CD4-positive, alpha-beta T cell (primary cell): ENCODE measurements around the gene ANKLE1. TPM values are rescaled to one million over a fixed set of nuclear protein-coding genes. Genes with fewer than 3 reads are reported as not detected.

Source experiments
- ATAC-seq: fragments of 200-7000 bp; cut with Tn5 transposase; one replicate; pipeline ENCODE4 v1.10.0; 2022; ENCODE audit warnings: mild to moderate bottlenecking; ENCODE audit not compliant: poor library complexity
- CTCF ChIA-PET: fragments of 350-600 bp; sonication (Branson Sonifier 250); formaldehyde crosslinking; loops from one replicate; lab custom pipeline; 2021; ENCODE audit warnings: antibody characterized with exemption, inconsistent platforms; lab: Charles Lee
- POLR2A ChIA-PET: fragments of 350-600 bp; sonication (Branson Sonifier 250); formaldehyde crosslinking; loops from one replicate; lab custom pipeline; 2021; ENCODE audit warnings: antibody characterized with exemption, inconsistent platforms; lab: Charles Lee
- DNase-seq, 14 experiments: peaks; one replicate each; pipeline ENCODE4 v3.0.0-alpha.2; 2013 to 2020; ENCODE audit warnings: mixed read lengths in 2 of 14
- H3K27ac ChIP-seq, 2 donors: one replicate each; pipeline versions ENCODE4 v1.5.1 to v1.7.0; 2013; ENCODE audit warnings: low read length in 2 of 2, low read depth in 1 of 2, mild to moderate bottlenecking in 1 of 2
- H3K27me3 ChIP-seq, 2 experiments: 1 replicate in 1 of 2; 2 replicates in 1 of 2; pipeline versions ENCODE4 v1.6.1 to v1.7.0; 2013; ENCODE audit warnings: low read length in 2 of 2, control low read depth in 1 of 2, mild to moderate bottlenecking in 1 of 2, moderate library complexity in 1 of 2; ENCODE audit not compliant: insufficient read depth in 2 of 2, control insufficient read depth in 1 of 2
- H3K36me3 ChIP-seq: one replicate; pipeline ENCODE4 v1.6.1; 2013; ENCODE audit warnings: low read length, control low read depth; ENCODE audit not compliant: insufficient read depth
- H3K4me1 ChIP-seq: one replicate; pipeline ENCODE4 v1.6.1; 2013; ENCODE audit warnings: low read length, control low read depth; ENCODE audit not compliant: insufficient read depth
- H3K4me3 ChIP-seq: one replicate; pipeline ENCODE4 v1.5.1; 2013; ENCODE audit warnings: mild to moderate bottlenecking, low read length, moderate library complexity
- H3K9me3 ChIP-seq, 2 experiments: 1 replicate in 1 of 2; 2 replicates in 1 of 2; pipeline versions ENCODE4 v1.6.1 to v1.7.0; 2013; ENCODE audit warnings: low read length in 2 of 2, mild to moderate bottlenecking in 2 of 2, control low read depth in 1 of 2, moderate library complexity in 1 of 2; ENCODE audit not compliant: control insufficient read depth in 1 of 2, insufficient read depth in 1 of 2
- H3K27ac Mint-ChIP-seq: one replicate; pipeline ENCODE4 v1.8.0; 2020; ENCODE audit warnings: mixed read lengths
- H3K27me3 Mint-ChIP-seq: one replicate; pipeline ENCODE4 v1.8.0; 2021; ENCODE audit warnings: mixed read lengths
- H3K36me3 Mint-ChIP-seq: one replicate; pipeline ENCODE4 v1.8.0; 2021; ENCODE audit warnings: low read depth, mixed read lengths
- H3K4me1 Mint-ChIP-seq: one replicate; pipeline ENCODE4 v1.8.0; 2021; ENCODE audit warnings: low read depth, mixed read lengths
- H3K4me3 Mint-ChIP-seq: one replicate; pipeline ENCODE4 v1.8.0; 2020; ENCODE audit warnings: mild to moderate bottlenecking, mixed read lengths
- H3K9me3 Mint-ChIP-seq: one replicate; pipeline ENCODE4 v1.8.0; 2020; ENCODE audit warnings: mixed read lengths
- intact Hi-C, 2 experiments: fragments of 100-400 bp; cut with DNase I in 1 of 2; cut with micrococcal nuclease in 1 of 2; formaldehyde crosslinking; loops; one replicate each; pipeline versions ENCODE4 v1.15.1 to v1.9.0; 2023 to 2025; cut with DNase I, micrococcal nuclease
- total RNA-seq, 174 experiments: library from RNA in 2 of 174; stranded (reverse) in 2 of 174; gene quantifications; one replicate each; pipeline ENCODE4 v1.2.3 and lab custom pipeline; 2021 to 2026
- TF ChIP-seq, protein P1 (sequence below): fragments of 200-600 bp; IDR thresholded peaks from one replicate; pipeline ENCODE4 v1.8.0; 2022; ENCODE audit warnings: antibody characterized with exemption, mild to moderate bottlenecking

ANKLE1 gene
- total RNA-seq, 2 experiments from 2014 or later: 0.85 to 1.9 TPM

- H3K27me3 ChIP-seq: no peaks in the 10 kb centered on the region
- no peak for DNase-seq
- no peaks in the 10 kb centered on the region for H3K9me3 ChIP-seq
- H3K4me1 Mint-ChIP-seq: no peaks in the 10 kb centered on the region
- no peaks in the 10 kb centered on the region for H3K36me3 ChIP-seq
- H3K27ac Mint-ChIP-seq: peak overlapping the region; percentile 49
- H3K9me3 Mint-ChIP-seq: no peaks in the 10 kb centered on the region
- intact Hi-C loops: no loop called here
- TF ChIP-seq, protein P1, sequence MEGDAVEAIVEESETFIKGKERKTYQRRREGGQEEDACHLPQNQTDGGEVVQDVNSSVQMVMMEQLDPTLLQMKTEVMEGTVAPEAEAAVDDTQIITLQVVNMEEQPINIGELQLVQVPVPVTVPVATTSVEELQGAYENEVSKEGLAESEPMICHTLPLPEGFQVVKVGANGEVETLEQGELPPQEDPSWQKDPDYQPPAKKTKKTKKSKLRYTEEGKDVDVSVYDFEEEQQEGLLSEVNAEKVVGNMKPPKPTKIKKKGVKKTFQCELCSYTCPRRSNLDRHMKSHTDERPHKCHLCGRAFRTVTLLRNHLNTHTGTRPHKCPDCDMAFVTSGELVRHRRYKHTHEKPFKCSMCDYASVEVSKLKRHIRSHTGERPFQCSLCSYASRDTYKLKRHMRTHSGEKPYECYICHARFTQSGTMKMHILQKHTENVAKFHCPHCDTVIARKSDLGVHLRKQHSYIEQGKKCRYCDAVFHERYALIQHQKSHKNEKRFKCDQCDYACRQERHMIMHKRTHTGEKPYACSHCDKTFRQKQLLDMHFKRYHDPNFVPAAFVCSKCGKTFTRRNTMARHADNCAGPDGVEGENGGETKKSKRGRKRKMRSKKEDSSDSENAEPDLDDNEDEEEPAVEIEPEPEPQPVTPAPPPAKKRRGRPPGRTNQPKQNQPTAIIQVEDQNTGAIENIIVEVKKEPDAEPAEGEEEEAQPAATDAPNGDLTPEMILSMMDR: no peak
- H3K27ac ChIP-seq: no peak overlapping the region
- ATAC-seq: peak; percentile 3
- peaks cover 5% of the 10 kb centered on the region for H3K27me3 Mint-ChIP-seq
- H3K36me3 Mint-ChIP-seq: no peaks in the 10 kb centered on the region
- CTCF ChIA-PET: no interaction called here
- H3K4me3 ChIP-seq: peak overlapping the region; percentile 67
- peak overlapping the region; percentile 91 for H3K4me3 Mint-ChIP-seq
- POLR2A ChIA-PET: no interaction called here
- peaks cover 17% of the 10 kb centered on the region for H3K4me1 ChIP-seq
These were observed 34.8 kb upstream of the ANKLE1 start for GRCh38 chr19:17246681-17247425.

- TF ChIP-seq, protein P1: no peak
- Mint-ChIP-seq H3K27ac (no peak overlapping the region), H3K4me3 (peak overlapping the region; percentile 30), H3K36me3 (no peaks in the 10 kb centered on the region), H3K9me3 (no peaks in the 10 kb centered on the region), H3K27me3 (peaks cover 5% of the 10 kb centered on the region), H3K4me1 (no peaks in the 10 kb centered on the region)
- ATAC-seq (no peak), DNase-seq (no peak)
- no peaks in the 10 kb centered on the region for H3K27me3 ChIP-seq
- POLR2A ChIA-PET: no interaction called here
- intact Hi-C loops: no loop called here
- H3K9me3 ChIP-seq: no peaks in the 10 kb centered on the region
- H3K4me3 ChIP-seq: no peak overlapping the region
- no peak overlapping the region for H3K27ac ChIP-seq
- H3K4me1 ChIP-seq: peaks cover 17% of the 10 kb centered on the region
- H3K36me3 ChIP-seq: no peaks in the 10 kb centered on the region
- CTCF ChIA-PET: no interaction called here
These were observed 33.5 kb upstream of the ANKLE1 start for GRCh38 chr19:17248011-17248776.

DNA sequence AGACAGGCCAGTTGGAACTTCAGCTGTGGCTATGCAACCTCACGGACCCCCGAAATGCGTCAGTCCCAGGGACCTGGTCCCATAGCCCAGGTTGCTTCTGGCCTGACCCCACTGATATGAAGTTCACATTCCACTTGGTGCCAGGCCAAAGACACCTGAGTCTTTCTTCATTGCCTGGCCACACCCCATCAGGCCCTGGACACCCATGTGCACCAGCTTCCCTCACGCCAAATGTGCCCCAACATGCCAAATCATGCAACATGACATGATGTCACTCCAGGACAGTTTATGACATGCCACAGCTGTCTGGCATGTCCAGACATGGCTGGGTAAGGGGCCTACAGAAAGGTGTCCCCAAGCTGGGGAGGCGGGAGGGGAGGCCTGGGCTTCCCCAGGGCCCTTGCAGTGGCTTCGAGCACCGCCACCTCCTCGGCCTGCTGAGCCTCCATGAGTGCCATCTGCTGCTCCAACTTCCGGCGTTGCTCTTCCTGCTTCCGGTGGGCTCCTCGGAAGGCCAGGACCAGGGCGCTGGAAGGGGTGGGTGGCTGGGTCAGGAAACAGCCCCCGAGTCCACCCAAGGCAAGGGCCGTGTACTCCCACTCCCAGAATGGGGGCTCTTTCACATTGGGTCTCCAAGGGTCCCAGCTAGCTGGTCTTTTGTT, 31.7 kb upstream of the ANKLE1 start:
- POLR2A ChIA-PET: interaction anchor here (1.3 to 1.4 kb wide), 2 partner anchors 17 to 35 kb away, joined by 3 read pairs; partner anchors contain the start of genes BABAM1 and USE1
- no peak overlapping the region for H3K4me3 Mint-ChIP-seq

More for the DNA sequence above, 31.7 kb upstream of the ANKLE1 start:
- H3K4me1 ChIP-seq: peaks cover 12% of the 10 kb centered on the region
- Mint-ChIP-seq H3K36me3 (no peaks in the 10 kb centered on the region), H3K27me3 (peaks cover 5% of the 10 kb centered on the region), H3K4me1 (no peaks in the 10 kb centered on the region), H3K9me3 (no peaks in the 10 kb centered on the region), H3K27ac (no peak overlapping the region)
- H3K27me3 ChIP-seq: no peaks in the 10 kb centered on the region
- ATAC-seq (no peak), DNase-seq (no peak)
- CTCF ChIA-PET: interaction anchor here (1.3 kb wide), 1 partner anchor 10 kb away, joined by 4 read pairs; no protein-coding TSS in a partner anchor
- intact Hi-C loops: no loop called here
- no peak overlapping the region for H3K27ac ChIP-seq
- no peak overlapping the region for H3K4me3 ChIP-seq
- no peaks in the 10 kb centered on the region for H3K9me3 ChIP-seq
- TF ChIP-seq, protein P1: no peak
- H3K36me3 ChIP-seq: no peaks in the 10 kb centered on the region
